Measurements from ENCODE around the gene GRID1. TPM values are rescaled to one million over a fixed set of nuclear protein-coding genes. Genes with fewer than 3 reads are reported as not detected.

The GRID1 gene
- total and polyA plus RNA-seq, 10 of the 15 experiments (the other 5 are each of a cell fraction or from before 2014, with no cell fraction given), result 0.04 to 0.62 (median 0.08) TPM; not detected in 5

GRCh38 chr10:86218160-86218559, 148.4 kb downstream of the GRID1 start:
- CTCF ChIA-PET, result interaction anchor here (1.2 kb wide), 1 partner anchor 152 kb away, joined by 4 read pairs; no protein-coding TSS in a partner anchor
- no peak overlapping the region for H3K9ac ChIP-seq (ENCODE audit: control insufficient read depth, insufficient read depth, low read length)
- RAD21 ChIA-PET (ENCODE audit: unreplicated experiment), result no interaction called here
- H4K20me1 ChIP-seq (ENCODE audit: control insufficient read depth, insufficient read depth), result no peaks in the 10 kb centered on the region
- in situ Hi-C loops (cut with MboI), result no loop called here
- ATAC-seq (no peak), FAIRE-seq (no peak), DNase-seq (ENCODE audit: low read depth, low spot score) (no peak)
- POLR2A ChIA-PET, result no interaction called here
- intact Hi-C loops (cut with micrococcal nuclease; ENCODE audit: unreplicated experiment), result no loop called here
- no peaks in the 10 kb centered on the region for H3K36me3 ChIP-seq (ENCODE audit: control insufficient read depth in 2 of 2, insufficient read depth in 2 of 2, low read length in 1 of 2)
- no peak overlapping the region for H3K4me3 ChIP-seq
- no peak overlapping the region for H3K27ac ChIP-seq (ENCODE audit: control insufficient read depth, insufficient read depth)
- TF ChIP-seq EGR1 (IDR thresholded peaks at IDR 0.05; ENCODE audit: borderline replicate concordance in 1 of 2, low read depth in 2 of 2, low read length in 2 of 2) (no peak), BHLHE40 (IDR thresholded peaks at IDR 0.05; ENCODE audit: borderline replicate concordance in 1 of 2, low read depth in 2 of 2, low read length in 1 of 2) (no peak), JUND (IDR thresholded peaks at IDR 0.05; ENCODE audit: low read depth, low read length) (no peak), ESRRA (IDR thresholded peaks at IDR 0.05; ENCODE audit: low read length) (no peak), CREM (IDR thresholded peaks at IDR 0.05; ENCODE audit: low read depth) (no peak), SPI1 (IDR thresholded peaks at IDR 0.05; ENCODE audit: borderline replicate concordance, insufficient read depth, low read depth, low read length) (no peak), ASH2L (IDR thresholded peaks at IDR 0.05; ENCODE audit: borderline replicate concordance, low read depth) (no peak), SRF (IDR thresholded peaks at IDR 0.05; ENCODE audit: low read depth in 2 of 2, low read length in 2 of 2) (no peak)
- SMC1A ChIA-PET (ENCODE audit: uncharacterized antibody, unreplicated experiment), result no interaction called here
- peaks cover 1 to 4% of the 10 kb centered on the region in 2 experiments; a peak in 1 of 4 replicates for H3K27me3 ChIP-seq (replicated peaks in 1 of 2; ENCODE audit: control insufficient read depth in 2 of 2, insufficient read depth in 2 of 2, low read length in 1 of 2)
- no peaks in the 10 kb centered on the region for H3K79me2 ChIP-seq (ENCODE audit: control insufficient read depth, insufficient read depth, low read length)
- H3K9me3 ChIP-seq (replicated peaks; ENCODE audit: control insufficient read depth, insufficient read depth, low read length), result no peaks in the 10 kb centered on the region
- no TSS peak for BruUV-seq (replicated peaks)
- H3K4me2 ChIP-seq (ENCODE audit: control insufficient read depth, insufficient read depth), result no peak overlapping the region
- no peak overlapping the region for H2AFZ ChIP-seq (ENCODE audit: control insufficient read depth, low read depth, low read length)
- WGBS (ENCODE audit: insufficient coverage, insufficient replicate concordance, low lambda C conversion rate, missing lambda C conversion rate), result 70% methylated on average over 4 of the region's 4 CpGs
- H3K4me1 ChIP-seq (ENCODE audit: control insufficient read depth, insufficient read depth, low read length), result no peaks in the 10 kb centered on the region
